PC-3 (cell line): ENCODE results near the gene FZR1.

Experiments
- EZH2 ChIP-seq: fragments of 300-600 bp; sonication (generic); IDR thresholded peaks from one replicate; pipeline ENCODE4 v1.6.1; 2017; ENCODE audit warnings: antibody characterized with exemption, mild to moderate bottlenecking, low read length; ENCODE audit not compliant: unreplicated experiment
- TF ChIP-seq, protein P1 (sequence below): fragments of 300-600 bp; sonication (generic); conservative IDR thresholded peaks from 2 replicates; pipeline ENCODE4 v1.5.1; 2017; ENCODE audit warnings: antibody characterized with exemption, low read depth, mild to moderate bottlenecking, low read length

GRCh38 chr19:3519126-3519525 is 13.0 kb downstream of the FZR1 start:
- TF ChIP-seq, protein P1, sequence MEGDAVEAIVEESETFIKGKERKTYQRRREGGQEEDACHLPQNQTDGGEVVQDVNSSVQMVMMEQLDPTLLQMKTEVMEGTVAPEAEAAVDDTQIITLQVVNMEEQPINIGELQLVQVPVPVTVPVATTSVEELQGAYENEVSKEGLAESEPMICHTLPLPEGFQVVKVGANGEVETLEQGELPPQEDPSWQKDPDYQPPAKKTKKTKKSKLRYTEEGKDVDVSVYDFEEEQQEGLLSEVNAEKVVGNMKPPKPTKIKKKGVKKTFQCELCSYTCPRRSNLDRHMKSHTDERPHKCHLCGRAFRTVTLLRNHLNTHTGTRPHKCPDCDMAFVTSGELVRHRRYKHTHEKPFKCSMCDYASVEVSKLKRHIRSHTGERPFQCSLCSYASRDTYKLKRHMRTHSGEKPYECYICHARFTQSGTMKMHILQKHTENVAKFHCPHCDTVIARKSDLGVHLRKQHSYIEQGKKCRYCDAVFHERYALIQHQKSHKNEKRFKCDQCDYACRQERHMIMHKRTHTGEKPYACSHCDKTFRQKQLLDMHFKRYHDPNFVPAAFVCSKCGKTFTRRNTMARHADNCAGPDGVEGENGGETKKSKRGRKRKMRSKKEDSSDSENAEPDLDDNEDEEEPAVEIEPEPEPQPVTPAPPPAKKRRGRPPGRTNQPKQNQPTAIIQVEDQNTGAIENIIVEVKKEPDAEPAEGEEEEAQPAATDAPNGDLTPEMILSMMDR = no peak
- no peak for TF ChIP-seq EZH2
